RCC 7860 (cell line): ENCODE data around the gene C12orf56.
"Not testable (repeated sequence)": the region's sequence is repeated elsewhere in the genome, so short reads cannot be mapped to it uniquely, and the experiment has no call there.

Source experiments
- DNase-seq: peaks from one replicate; pipeline ENCODE4 v3.0.0-alpha.2; 2015; ENCODE audit warnings: low spot score
- FAIRE-seq: peaks from 2 replicates; lab custom pipeline; 2012; peaks lifted over from hg19 to GRCh38; lab: Jason Lieb, UNC

C12orf56 gene

GRCh38 chr12:64387197-64387816 is 3.3 kb downstream of the C12orf56 start:
- DNase-seq (no peak), FAIRE-seq (no peak)

- FAIRE-seq (no peak), DNase-seq (no peak)
Measured at GRCh38 chr12:64385468-64385867, 5.1 kb downstream of the C12orf56 start.

GRCh38 chr12:64385019-64385418 is 5.5 kb downstream of the C12orf56 start:
- FAIRE-seq = no peak
- DNase-seq = no peak

- DNase-seq = no peak
- FAIRE-seq = no peak
Measured at GRCh38 chr12:64383675-64384074, 6.9 kb downstream of the C12orf56 start.

DNA sequence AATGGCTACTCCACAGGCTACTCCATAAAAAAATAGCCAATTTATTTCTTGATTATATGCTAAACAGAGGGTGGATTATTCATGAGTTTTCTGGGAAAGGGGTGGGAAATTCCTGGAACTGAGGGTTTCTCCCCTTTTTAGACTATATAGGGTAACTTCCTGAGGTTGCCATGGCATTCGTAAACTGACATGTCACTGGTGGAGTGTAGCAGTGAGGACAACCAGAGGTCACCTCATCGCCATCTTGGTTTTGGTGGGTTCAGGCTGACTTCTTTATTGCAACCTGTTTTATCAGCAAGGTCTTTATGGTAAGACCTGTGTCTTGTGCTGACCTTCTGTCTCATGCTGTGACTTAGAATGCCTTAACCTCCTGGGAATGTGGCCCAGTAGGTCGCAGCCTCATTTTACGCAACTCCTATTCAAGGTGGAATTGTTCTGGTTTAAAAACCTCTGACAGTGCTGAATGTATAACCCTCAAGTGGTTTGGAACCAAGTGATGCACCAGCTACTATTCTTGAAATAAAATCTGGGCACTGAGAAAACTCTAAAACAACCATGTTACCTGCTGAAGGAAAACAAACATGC is 27.7 kb downstream of the C12orf56 start:
- FAIRE-seq (no peak), DNase-seq (no peak)

- DNase-seq, FAIRE-seq: not testable (repeated sequence)
Measured at GRCh38 chr12:64361173-64361572, 29.4 kb downstream of the C12orf56 start.

- FAIRE-seq, DNase-seq: not testable (repeated sequence)
Measured at GRCh38 chr12:64356209-64356608, 34.3 kb downstream of the C12orf56 start.

DNA sequence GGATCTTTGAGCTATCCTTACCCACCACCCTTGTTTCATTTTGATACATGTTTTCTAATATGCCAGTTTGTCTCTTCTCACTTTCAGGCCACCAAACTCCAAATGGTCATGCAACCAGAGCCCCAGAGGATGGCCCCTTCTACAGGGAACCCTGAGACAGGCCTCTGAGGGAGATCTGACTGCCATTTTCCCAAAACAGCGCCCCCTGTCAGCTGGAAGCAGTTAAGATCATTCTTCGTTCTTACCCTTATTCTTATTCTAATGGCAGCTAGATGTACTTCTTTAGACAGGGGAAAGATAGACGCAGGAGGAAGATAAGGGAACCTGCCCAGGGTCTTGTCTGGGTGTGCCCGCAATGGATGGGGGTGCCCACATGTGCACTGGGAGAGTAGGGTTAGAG is 38.4 kb downstream of the C12orf56 start:
- DNase-seq (no peak), FAIRE-seq (no peak)

- DNase-seq (no peak), FAIRE-seq (no peak)
Measured at GRCh38 chr12:64351265-64351664, 39.3 kb downstream of the C12orf56 start.

DNA sequence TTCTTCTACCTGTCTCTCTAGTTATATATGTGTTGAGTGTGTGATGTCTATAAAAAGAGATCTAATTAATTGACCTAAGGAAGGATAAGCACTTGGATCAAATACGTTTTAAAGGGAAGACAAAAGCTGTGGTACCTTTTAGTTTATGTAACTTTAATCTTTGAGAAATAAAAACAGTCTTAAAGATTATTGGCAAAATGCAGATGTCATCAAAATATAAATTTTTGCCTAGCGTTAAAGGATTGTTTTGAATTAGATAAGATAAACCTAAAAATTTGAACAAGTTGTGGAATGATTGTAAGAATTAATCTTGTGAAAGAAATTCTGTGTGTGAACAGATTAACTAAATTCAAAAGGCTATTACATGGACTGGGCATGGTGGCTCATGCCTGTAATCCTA is 42.9 kb downstream of the C12orf56 start:
- DNase-seq (no peak), FAIRE-seq (no peak)

GRCh38 chr12:64344631-64345030 is 45.9 kb downstream of the C12orf56 start:
- not testable (repeated sequence) for DNase-seq, FAIRE-seq

DNA sequence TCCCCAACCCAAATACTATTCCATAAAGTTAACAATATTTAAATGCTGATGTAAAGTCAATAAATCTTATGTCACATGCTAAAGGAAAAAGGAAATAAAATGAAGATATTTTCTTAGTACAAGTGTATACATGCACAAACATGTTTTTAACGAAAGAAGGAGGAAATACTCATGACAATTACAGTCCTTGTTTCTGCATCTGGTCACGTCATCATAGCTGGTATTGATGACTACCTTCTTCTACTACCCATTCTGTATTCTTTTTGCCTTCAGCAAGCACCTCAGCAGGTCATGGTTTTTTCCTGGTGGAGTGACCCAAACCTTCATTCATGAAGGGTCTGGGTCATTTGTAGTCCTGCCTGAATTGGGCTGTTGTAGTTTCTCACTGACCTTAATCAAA is 50.0 kb downstream of the C12orf56 start:
- FAIRE-seq, DNase-seq: not testable (repeated sequence)

DNA sequence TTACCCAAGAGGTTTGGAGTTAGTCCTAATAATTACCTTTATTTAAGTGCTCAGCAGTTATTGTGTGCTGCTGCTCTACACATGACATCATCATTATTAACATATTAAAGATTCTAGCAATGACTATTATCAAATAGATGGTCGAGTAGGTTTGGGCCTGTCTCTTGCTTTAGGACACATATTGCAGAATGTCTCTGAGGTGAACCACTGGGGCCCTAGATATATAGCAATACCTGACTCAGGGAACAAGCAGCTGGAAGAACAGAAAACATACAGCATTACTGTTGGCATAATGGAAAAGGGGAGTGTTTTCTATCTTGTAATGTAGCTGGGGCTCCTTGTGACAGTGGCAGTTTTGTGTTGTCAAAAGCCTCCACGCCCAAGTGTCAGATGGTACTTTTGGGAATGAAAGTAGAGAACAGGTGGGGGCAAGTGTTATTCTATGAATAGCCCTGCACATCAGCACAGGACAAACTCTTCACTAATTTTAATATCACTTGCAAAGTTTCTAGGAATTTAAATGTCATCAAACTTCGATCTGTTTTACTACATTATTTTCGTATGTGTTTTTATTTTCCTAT is 54.6 kb downstream of the C12orf56 start:
- DNase-seq (no peak), FAIRE-seq (no peak)

DNA sequence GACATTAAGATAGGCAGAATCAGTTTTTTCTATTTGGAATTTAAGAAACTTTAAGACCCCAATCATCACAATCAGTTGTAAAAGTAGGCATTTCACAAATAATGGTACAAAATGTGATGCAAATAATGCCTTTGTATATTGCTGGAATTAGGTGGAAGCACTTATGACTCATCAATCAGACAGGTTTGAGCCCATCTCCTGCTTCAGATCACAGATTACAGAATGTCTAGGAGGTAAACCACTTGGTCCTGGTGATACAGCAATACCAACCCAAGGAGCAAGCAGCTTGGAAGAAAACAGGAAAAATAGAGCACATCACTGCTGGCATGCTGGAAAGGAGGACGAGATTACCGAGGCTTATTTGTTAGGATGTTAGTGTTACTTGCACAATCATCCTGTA is 57.6 kb downstream of the C12orf56 start:
- DNase-seq = no peak
- FAIRE-seq = no peak

DNA sequence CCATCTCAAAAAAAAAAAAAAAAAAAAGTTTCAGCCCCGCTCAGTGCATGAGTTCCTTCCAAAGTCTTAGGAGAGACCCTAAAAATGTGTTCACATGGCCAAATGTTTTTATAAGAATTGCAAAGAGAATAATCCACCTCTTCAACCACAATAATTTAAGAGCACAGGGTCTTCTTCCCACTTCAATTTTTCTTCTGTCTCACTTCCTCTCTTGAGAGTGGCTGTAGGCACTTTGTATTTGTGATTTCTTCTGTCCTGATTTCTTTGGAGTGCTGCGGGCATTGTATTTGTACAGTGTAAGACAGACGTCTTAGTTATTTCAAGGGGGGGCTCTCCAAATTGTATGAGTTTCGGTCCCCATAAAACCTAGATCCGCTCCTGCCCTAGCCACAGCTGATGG is 58.3 kb downstream of the C12orf56 start:
- no peak for DNase-seq
- FAIRE-seq = no peak

- not testable (repeated sequence) for DNase-seq, FAIRE-seq
Measured at GRCh38 chr12:64329031-64329710, 61.4 kb downstream of the C12orf56 start.

DNA sequence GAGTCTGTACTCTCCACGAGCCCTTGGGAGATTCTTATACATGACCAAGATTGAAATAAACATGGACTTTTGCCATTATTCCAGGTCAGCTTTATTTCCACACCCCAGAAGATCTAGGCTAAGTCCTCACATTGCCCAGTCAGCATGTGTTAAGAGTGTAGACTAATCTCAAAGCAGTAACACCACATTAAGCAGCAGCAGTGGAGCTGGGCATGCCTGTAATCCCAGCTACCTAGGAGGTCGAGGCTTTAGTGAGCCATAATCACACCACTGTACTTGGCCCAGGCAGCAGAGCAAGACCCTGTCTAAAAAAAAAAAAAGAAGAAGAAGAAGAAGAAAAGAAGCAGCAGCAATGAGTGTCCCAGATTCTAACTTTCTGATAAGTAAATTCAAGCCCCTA is 65.5 kb downstream of the C12orf56 start:
- no peak for FAIRE-seq

GRCh38 chr12:64323476-64324225 is 66.9 kb downstream of the C12orf56 start:
- no peak for DNase-seq
- FAIRE-seq = no peak

More for the DNA sequence above, 65.5 kb downstream of the C12orf56 start:
- no peak for DNase-seq

GRCh38 chr12:64323006-64323405 is 67.6 kb downstream of the C12orf56 start:
- FAIRE-seq = no peak
- no peak for DNase-seq

DNA sequence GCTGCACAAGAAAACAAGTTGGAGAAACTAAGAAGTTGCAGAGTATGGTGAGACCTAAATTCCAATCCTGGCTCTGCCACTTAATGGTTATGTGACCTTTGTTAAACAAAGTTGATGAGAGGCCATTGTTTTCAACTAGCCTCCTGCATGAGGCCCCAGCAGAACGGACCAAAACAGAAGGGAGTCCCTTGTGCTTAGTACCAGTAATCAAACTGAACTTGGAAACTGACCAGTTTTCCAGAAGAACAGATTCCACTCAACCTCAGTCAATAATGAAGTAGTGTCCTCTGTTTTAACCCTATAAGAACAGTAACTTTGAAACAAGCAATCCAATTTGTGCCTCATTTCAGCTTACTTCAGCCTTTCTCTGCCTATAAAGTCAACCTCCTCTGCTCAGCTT is 69.9 kb downstream of the C12orf56 start:
- FAIRE-seq = no peak
- DNase-seq = no peak
